Inflammatory macrophage treated with lipopolysaccharide for 1 hour (primary cell): Measurements from ENCODE around the gene HGFAC.

Experiments
- DNase-seq, 2 donors: peaks; one replicate each; pipeline ENCODE4 v3.0.0-alpha.2; 2020 to 2022

The HGFAC gene

DNA sequence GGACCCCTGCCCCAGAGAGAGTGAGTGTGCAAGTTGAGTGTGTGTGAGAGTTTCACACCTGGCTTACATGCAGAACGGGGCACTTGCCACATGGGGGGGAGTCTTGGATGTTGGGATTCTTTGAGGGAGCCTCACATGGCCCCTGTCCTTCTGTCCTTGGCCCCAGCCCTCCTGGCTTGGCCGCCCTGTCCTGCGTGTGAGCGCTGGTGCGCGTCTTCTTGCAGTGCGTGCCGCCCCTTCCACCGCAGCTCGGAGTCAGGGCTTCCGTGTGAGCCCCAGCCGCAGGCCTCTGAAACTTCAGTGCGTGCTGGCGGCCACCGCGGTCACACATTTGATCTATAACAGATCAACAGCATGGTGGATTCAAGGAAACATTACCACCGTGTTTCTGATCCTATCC, 30.1 kb upstream of the HGFAC start:
- DNase-seq, result no peak

- no peak for DNase-seq
These were observed 29.3 kb upstream of the HGFAC start for GRCh38 chr4:3412257-3413020.

- DNase-seq, result no peak
These were observed 28.5 kb upstream of the HGFAC start for GRCh38 chr4:3413217-3413671.

GRCh38 chr4:3413675-3414420, 27.9 kb upstream of the HGFAC start:
- DNase-seq, result no peak

GRCh38 chr4:3414421-3415279, 27.1 kb upstream of the HGFAC start:
- DNase-seq, result peak; percentile 24 to 42

DNA sequence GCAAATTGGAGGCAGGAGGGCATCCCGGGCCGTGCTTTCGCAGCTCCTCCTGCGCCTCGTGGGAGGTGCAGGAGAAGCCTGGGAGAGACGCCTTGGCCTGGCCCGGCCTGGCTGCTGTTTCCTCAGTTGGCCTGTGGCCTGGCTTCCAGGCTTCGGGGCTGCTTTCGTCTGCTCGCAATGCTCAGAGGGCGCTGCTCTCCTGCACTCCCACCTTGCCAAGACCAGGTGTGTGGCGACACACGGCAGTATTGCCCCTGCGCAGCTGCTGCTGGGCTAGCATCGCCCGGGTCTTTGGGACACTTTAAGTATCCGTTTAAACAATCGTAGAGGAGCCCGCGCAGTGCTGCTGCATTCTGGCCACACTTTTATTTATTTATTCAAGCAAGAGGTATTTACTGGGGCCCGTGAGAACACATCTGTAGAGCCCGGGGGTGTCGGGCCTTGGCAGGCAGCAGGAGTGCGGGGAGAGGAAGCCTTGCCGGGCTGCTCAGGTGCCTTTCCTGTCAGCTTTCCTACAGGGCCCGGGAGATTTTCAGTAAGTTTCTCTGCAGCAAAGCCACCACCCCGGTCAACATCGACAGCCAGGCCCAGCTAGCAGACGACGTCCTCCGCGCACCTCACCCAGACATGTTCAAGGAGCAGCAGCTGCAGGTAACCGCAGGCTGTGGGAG, 26.2 kb upstream of the HGFAC start:
- DNase-seq, result no peak

GRCh38 chr4:3416270-3416669, 25.5 kb upstream of the HGFAC start:
- DNase-seq, result no peak

DNA sequence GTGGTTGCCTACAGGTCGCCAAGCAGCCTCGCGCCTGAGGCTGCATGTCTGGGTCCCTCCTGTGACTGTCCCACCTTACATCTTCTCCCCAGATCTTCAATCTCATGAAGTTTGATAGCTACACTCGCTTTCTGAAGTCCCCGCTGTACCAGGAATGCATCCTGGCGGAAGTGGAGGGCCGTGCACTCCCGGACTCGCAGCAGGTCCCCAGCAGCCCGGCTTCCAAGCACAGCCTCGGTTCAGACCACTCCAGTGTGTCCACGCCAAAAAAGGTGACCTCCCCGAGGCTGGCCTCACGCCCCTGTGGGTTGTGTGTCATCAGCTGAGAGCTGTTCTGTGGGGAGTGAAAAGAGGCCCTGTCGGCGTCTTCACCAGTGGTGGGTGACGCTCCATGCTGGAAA, 24.9 kb upstream of the HGFAC start:
- no peak for DNase-seq

- no peak for DNase-seq
These were observed 24.3 kb upstream of the HGFAC start for GRCh38 chr4:3417448-3417847.

DNA sequence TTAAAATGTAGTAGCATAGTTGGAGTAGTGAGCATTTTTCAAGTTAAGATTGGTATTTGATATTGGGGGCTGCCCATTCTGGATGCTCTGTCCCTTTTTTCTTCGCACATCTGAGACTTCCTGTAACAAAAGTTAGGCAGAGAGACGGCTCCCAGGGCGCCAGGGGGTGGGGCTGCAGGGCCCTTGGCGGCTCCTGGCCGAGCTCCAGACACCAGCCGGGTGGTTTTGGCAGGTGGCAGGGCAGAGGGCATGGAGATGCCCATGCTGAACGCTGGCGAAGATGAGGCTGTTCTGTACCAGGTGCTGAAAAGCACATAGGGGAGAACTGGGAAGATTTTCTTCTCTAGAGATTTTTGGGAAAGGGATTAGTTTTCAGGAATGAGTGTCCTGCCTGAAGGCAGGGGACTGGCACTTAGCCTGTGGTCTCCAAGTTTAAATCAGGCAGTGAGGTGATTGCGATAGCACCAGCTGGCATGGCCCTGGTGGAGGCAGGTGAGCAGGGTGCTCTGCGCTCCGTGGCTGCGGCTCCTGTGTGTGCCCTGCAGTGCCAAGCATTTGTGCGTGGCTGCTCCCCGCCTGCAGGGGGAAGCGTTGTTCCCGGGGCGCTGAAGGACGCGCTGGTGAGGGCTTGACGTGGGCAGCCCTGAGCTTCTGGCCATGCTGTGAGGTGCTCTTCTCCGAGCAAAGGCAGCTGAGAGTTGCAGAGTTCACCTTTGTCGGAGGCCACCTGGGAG, 23.6 kb upstream of the HGFAC start:
- DNase-seq, result no peak

GRCh38 chr4:3419836-3420605, 21.7 kb upstream of the HGFAC start:
- DNase-seq, result no peak

GRCh38 chr4:3420606-3420955, 21.2 kb upstream of the HGFAC start:
- DNase-seq, result no peak

DNA sequence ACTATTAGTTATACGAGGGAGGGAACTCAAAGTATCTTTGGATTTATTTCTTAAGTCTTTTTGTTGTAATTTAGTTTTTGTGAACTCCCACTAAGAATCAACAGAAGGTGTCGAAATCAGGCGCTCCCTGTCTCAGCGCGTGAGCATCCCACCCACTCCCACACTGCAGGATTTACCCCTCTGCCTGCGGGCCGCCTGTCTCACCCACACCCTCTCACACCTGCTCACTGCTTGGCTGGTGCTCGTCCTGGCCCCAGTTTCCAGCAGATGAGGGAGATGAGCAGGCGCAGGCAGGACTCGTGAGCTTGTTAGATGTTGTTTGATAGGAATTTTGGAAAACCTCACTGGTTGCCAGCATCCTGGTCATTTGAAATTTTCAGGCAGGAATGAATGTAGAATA, 20.8 kb upstream of the HGFAC start:
- no peak for DNase-seq

DNA sequence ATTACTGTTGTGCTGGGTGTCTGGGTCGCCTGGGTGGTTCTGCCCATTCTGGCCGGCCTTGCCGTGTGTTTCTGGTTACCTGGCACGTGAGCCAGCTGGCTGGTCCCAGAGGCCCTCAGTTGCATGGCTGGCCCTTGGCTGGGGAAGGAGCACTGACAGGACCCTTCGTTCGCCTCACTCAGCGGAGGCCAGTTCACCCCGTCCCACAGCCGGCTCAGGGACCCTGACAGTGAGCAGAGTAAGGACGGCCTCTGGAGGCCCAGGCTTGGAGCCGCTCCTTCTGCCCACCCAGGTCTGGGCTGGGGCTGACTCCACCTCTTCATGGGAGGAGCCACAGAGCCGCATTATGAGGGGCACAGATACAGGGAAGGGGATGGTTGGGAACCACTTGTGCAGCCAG, 20.3 kb upstream of the HGFAC start:
- no peak for DNase-seq

DNA sequence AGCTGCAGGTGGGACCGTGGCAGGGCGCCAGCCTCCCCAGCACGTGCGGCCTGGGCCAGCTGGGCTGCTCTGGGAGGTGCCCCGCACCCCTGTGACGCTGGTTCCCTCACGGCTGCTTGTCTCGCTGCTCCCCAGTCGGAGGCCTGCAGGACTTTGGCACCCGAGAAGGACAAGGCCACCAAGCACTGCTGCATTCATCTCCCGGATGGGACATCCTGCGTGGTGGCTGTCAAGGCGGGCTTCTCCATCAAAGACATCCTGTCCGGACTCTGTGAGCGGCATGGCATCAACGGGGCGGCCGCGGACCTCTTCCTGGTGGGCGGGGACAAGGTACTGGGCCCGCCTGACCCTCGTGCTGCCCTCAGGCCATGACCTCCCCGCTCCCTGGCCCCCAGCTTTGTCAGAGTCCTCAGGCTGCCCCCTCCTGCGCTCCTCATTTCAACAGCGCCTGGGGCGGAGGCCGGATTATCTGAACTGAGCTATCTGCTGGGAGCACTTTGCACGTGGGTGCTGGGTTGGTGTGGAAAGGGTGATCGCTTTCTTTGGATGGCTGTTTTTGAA, 19.4 kb upstream of the HGFAC start:
- DNase-seq, result no peak

DNA sequence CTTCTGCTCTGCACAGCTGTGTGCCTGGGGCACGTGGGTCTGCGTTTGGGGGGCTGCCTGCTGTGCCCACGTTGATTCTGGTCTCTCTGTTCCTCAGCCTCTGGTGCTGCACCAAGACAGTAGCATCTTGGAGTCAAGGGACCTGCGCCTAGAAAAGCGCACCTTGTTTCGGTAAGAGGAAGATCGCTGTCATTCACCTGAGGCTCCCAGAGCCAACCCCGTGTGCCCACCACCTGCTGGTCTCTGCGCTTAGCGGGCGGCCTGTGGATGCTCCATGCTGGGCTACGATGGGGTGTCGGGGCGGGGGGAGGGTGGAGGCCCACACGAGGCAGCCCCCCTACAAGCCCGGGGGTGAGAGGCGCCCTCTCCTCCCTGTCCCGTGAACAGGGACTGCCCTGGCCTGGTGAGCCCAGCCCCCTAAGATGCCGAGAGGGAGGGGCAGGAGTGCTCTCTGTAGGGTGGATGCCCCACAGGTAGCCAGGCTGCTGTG, 18.9 kb upstream of the HGFAC start:
- no peak for DNase-seq

GRCh38 chr4:3423406-3423805, 18.4 kb upstream of the HGFAC start:
- DNase-seq, result no peak

- DNase-seq, result no peak
These were observed 17.8 kb upstream of the HGFAC start for GRCh38 chr4:3423952-3424351.

DNA sequence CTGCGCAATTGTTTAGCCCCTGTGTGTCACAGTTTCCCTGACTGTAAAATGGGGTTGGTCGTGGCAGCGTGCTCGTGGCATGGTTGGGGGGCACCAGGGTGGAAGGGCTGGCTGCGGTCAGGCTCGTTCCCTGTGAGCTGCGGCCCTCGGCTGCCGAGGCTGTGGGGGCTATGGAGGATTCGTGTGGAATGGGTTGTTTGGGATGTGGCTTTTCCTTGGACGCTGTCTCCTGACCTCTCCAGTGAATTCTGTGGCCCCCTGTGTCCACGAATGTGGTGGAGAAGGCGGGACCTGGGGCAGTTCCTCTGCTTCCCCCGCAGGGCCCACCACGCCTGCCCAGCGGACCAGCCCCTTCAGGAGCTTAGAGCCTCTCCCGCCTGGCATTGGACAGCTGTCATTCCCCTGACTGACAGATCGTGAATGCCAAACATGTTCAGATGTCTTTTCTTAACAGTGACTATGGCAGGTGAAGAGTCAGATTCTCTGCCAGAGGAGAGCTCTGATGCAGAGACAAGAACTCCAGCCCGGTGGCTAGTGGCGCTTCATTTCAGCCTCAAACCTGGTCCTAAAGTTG, 17.2 kb upstream of the HGFAC start:
- DNase-seq, result no peak

- no peak for DNase-seq
These were observed 15.2 kb upstream of the HGFAC start for GRCh38 chr4:3426465-3427133.
